Measurements from ENCODE around the gene DCDC2B. TPM values are rescaled to one million over a fixed set of nuclear protein-coding genes. Genes with fewer than 3 reads are reported as not detected.

DCDC2B gene
- total and polyA plus RNA-seq, 2 of the 13 experiments (the other 11 are each of a cell fraction or from before 2014, with no cell fraction given): not detected

GRCh38 chr1:32249831-32250525 is 41.1 kb downstream of the DCDC2B start (continued):
- TF ChIP-seq CSRNP1 (CRISPR knock-in tag; IDR thresholded peaks at IDR 0.05): peak; percentile 59; the same call in 1 of the 2 replicates
- TF ChIP-seq ZNF569 (CRISPR knock-in tag; IDR thresholded peaks at IDR 0.05; ENCODE audit: borderline replicate concordance): 0 out of 2 replicates have a peak, but pooled peaks have one; percentile 40
- TF ChIP-seq CHD4 (IDR thresholded peaks at IDR 0.05; ENCODE audit: borderline replicate concordance, low read length): no peak
- TF ChIP-seq SPEN (CRISPR knock-in tag; IDR thresholded peaks at IDR 0.05; ENCODE audit: low read depth): peak; percentile 87; the same call in 1 of the 2 replicates
- TF ChIP-seq BHLHE40 (IDR thresholded peaks at IDR 0.05; ENCODE audit: low read length): peak; percentile 55
- peak; percentile 72; the same call in 1 of the 2 replicates for TF ChIP-seq NRL (CRISPR knock-in tag; IDR thresholded peaks at IDR 0.05; ENCODE audit: borderline replicate concordance)
- no peak for TF ChIP-seq NFRKB (IDR thresholded peaks at IDR 0.05)
- 0 out of 2 replicates have a peak, but pooled peaks have one; percentile 64 for TF ChIP-seq ZFP90 (CRISPR knock-in tag; IDR thresholded peaks at IDR 0.05; ENCODE audit: borderline replicate concordance)
- TF ChIP-seq ZNF652 (CRISPR knock-in tag; IDR thresholded peaks at IDR 0.05; ENCODE audit: borderline replicate concordance, low read depth): peak; percentile 43; the same call in 1 of the 2 replicates
- TF ChIP-seq THAP7 (CRISPR knock-in tag; IDR thresholded peaks at IDR 0.05): no peak; the same call in 1 of the 2 replicates
- no peak for TF ChIP-seq ZNF597 (CRISPR knock-in tag; IDR thresholded peaks at IDR 0.05)
- TF ChIP-seq PHF20 (CRISPR knock-in tag; IDR thresholded peaks at IDR 0.05): peak; percentile 65
- peak; percentile 93 for TF ChIP-seq GATAD2A (CRISPR knock-in tag; IDR thresholded peaks at IDR 0.05)
- TF ChIP-seq ZNF770 (CRISPR knock-in tag; IDR thresholded peaks at IDR 0.05): 0 out of 2 replicates have a peak, but pooled peaks have one; percentile 35
- TF ChIP-seq DPF2 (CRISPR knock-in tag; IDR thresholded peaks at IDR 0.05; ENCODE audit: borderline replicate concordance, low read depth): peak; percentile 85
- TF ChIP-seq DMAP1 (CRISPR knock-in tag; IDR thresholded peaks at IDR 0.05): peak; percentile 45; the same call in 1 of the 2 replicates
- peak; percentile 98 for TF ChIP-seq MTA1 (CRISPR knock-in tag; IDR thresholded peaks at IDR 0.05; ENCODE audit: borderline replicate concordance)
- no peak for TF ChIP-seq ZNF20 (CRISPR knock-in tag; IDR thresholded peaks at IDR 0.05)
- peak; percentile 74; the same call in 1 of the 2 replicates for TF ChIP-seq HNF4G (IDR thresholded peaks at IDR 0.05; ENCODE audit: borderline replicate concordance, low read depth, low read length)
- peak; percentile 68; the same call in 1 of the 2 replicates for TF ChIP-seq HNF4G (CRISPR knock-in tag; IDR thresholded peaks at IDR 0.05; ENCODE audit: borderline replicate concordance, low read depth)
